Neural progenitor cell (in vitro differentiated cells): ENCODE data around the gene SPATA7.

Experiments used
- CTCF ChIP-seq: fragments of 200-600 bp; sonication (generic); IDR thresholded peaks from 2 replicates; pipeline ENCODE4 v1.5.1; 2017; ENCODE audit warnings: antibody characterized with exemption, mild to moderate bottlenecking
- EZH2 ChIP-seq: fragments of 200-600 bp; sonication (generic); IDR thresholded peaks from 2 replicates; pipeline ENCODE4 v1.6.1; 2017; ENCODE audit warnings: antibody characterized with exemption, mild to moderate bottlenecking, moderate library complexity
- EZH2phosphoT487 ChIP-seq: fragments of 200-600 bp; sonication (generic); IDR thresholded peaks from 2 replicates; pipeline ENCODE4 v1.6.1; 2017; ENCODE audit warnings: antibody characterized with exemption

DNA sequence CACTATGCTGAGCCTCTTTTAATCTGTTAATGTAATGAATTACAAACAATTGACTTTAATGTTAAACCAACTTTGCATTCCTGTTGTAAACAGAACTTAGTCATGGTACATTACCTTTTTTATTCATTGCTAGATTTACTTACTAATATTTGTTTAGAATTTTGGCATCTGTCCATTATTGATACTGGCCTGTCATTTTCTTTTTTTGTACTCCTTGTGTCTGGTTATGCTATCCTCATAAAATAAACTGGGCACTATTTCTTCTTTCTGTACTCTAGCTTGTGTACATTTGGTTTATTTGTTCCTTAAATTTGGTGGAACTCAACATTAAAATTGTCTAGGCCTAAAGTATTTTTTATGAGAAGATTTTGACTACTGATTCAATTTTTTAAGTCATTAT, 32.1 kb downstream of the SPATA7 start:
- TF ChIP-seq CTCF (no peak), EZH2phosphoT487 (no peak), EZH2 (no peak)
